Globus pallidus (tissue), 1 donor: ENCODE results near the gene WDR86.

Source experiments
- DNase-seq: peaks from one replicate; pipeline ENCODE4 v3.0.0-alpha.2; 2015; ENCODE audit warnings: low spot score

WDR86 gene

DNA sequence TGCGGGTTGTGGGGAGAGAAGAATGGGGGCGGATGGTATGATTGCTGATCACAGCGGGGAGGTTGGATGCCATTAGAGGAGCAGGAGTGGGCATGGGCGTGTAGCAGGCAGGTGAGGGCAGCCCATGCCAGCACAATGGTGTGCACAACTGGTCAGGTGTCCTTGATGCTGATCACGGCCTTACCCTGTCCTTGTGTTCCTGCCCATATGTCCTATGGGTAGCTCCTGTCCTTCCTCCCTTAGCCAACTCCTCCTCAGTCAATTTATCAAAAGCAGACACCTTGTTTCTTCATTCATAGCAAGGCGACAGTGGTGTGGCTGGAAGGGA, 30.7 kb downstream of the WDR86 start:
- no peak for DNase-seq

DNA sequence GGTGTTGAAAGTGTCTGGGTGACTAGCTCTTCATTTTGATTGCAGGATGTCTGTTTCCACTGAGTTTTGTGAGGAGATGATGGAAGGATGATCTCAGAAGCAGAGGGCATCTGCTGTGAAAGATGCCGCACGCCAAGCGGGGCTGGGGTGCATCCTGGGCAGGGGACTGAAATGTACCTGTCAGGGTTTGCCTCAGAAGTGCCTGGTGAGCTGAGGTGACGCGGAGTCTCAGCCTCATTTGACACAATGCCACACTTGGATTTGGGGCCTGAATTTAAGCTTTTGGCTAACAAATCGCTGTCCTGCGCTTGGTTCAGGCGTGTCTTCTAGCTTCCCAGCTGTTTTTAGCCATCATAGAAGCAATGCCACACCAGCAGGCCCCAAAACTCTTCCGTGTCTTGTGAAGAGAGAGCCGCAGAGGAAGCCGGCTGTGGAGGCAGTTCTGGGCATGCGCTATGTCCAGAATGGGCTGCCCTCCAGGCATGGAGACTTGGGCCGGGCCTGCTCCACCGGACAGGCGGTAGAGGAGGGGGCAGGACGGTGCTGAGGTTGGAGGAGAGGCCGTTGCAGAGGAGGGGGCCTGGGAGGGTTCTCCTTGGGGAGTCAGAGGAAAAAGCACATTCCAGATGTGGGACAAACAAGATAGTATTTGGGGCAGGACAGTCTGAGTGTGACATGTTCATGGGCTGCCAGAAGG, 31.2 kb downstream of the WDR86 start:
- DNase-seq, result no peak

DNA sequence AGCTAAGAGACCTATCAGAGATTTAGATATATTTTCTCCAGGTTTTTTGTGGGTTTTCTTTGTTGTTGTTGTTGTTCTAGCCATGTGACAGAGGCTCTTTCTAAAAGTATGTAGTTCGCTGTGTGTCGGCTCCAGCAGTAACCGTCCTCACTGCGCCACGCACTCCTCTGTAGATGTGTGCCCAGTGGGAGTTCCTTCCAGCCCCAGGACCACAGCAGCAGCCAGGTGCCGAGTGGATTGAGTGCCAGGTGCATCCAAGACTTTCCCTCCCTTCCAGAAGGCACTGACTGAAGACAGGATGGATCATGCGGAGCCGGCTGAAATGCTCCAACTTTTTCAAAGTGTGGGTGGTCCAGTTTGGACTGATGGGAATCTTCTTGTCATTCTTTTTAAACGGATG, 31.8 kb downstream of the WDR86 start:
- no peak for DNase-seq

DNA sequence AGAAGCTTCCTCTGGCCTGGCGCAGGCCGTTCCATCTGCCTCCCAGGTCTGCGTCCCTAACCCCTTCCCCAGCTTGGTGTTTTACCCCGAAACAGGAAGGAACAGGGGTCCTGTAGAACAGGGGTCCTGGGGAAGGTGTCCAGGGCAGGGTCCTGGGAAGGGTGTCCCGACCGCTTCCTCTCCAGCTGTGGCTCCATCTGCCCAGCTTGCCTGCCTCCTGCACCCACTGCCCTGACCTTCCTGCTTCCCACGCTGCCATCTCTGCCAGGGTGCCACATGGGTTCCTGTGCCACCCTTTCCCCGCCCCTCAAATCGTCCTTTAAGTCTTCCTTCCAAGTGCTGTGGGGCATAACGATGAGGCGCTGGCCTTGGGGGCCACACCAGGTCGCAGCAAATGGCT, 32.4 kb downstream of the WDR86 start:
- DNase-seq, result no peak

DNA sequence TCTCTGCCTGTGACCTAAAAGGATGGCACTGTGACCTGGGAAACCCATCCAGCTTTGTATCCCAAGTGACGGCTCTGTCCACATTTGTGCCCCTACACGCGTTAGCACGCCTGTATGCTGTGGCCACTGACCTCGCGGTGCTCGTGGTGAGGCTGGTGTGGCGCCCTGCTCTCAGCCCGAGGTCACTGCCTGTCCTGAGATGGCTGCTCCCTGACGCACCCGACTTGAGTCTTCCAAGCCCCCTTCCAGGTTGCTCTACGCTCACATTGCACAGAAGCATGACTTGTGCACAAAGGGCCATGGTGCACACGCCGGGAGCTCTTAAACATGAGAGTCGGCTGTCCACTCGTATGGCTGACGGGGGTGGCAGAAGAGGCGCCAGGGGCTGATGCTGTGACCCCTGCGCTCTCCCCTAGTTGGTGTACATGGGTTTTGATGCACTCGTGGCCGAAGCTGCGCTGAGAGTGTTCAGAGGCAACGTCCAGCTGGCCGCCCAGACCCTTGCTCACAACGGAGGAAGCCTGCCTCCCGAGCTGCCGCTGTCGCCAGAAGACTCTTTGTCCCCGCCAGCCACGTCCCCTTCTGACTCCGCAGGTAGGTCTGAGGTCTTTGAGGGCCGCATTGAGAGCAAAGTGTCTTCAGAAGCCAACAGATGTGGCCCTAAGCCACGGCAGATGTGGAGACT, 33.5 kb downstream of the WDR86 start:
- DNase-seq, result no peak

DNA sequence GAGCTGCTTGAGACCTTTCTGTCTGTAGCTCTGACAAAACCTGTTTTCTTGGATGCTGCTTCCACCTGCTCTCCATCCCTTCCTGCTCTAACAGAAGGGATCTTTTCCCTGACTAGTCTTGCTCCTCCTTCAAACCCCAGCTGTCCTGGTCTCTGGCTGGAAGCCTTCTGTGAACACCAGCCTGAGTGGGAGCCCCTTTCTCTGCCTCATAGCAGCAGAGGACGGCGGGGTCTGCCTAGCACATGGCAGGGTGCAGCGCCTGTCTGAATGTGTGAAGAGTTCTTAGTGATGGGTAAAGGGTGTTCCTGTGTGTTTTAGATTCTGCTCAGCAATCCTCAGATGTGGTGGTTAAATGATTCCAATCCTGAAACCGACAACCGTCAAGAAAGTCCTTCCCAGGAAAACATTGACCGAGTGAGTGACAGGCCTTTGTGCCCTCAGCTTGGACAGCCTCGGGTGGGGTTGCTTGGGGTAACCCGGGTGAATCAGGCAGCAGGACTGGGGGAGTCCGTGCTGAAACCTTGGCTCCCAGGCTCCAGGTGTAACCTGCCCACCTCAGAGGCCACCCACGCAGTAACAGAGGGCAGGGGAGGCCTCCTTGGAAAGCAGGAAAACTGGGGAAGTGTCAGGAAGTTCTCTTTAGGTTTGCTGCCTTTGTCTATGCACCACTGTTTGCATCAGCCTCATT, 34.2 kb downstream of the WDR86 start:
- DNase-seq, result no peak

DNA sequence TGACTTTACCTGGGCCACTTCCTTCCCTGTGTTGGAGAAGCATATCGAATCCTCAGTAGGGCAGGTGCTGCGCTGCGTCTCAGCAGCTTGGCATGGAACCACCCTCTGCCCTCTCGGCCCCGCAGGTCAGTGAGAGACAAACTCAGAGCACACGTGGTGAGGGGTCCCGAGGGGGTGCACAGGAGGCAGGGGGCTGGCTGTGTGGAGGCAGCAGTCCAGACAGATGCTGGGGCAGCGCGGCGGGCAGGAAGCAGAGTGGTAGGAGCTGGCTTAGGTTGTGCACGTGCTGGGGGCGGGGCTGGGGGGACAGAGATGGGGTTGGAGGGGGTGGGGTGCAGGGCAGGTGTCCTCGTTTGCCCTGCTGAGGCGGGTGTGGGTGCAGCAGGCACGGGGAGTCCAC, 35.1 kb downstream of the WDR86 start:
- DNase-seq, result no peak

DNA sequence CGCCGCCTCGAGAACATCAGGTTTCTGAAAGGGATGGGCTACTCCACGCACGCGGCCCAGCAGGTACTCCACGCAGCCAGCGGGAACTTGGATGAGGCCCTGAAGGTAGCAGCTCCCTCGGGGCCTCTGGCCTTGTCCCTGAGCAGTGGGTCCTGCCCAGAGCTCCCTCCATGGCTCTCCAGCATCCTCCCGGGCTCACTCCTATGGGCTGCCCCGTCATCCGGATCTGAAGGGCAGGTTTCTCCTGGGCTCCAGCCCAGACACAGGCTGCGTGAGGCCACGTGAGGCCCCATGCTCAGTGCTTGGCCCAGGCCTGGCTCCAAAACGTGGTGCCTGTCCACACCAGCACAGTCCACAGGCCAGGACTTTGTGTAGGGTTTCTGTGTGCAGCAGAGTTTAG, 35.7 kb downstream of the WDR86 start:
- no peak for DNase-seq

DNA sequence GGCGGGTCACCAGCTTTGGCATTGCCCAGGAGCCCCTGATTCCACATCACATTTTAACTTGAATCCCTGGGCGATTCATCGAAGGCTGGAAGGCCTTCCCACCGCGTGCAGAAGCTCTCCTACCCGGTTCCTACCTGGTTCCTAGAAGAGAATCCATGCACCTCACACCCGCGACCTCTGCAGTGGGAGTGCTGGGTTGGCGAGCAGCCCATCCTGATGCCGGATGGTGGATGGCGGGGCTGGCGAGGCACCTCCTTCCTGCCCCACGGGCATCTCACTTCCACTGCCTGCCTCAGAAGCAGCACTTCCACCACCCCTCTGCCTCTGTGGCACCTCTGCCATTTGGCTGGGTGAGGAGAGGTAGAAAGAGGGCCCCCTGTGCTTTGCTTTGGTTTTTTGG, 36.2 kb downstream of the WDR86 start:
- DNase-seq, result no peak

DNA sequence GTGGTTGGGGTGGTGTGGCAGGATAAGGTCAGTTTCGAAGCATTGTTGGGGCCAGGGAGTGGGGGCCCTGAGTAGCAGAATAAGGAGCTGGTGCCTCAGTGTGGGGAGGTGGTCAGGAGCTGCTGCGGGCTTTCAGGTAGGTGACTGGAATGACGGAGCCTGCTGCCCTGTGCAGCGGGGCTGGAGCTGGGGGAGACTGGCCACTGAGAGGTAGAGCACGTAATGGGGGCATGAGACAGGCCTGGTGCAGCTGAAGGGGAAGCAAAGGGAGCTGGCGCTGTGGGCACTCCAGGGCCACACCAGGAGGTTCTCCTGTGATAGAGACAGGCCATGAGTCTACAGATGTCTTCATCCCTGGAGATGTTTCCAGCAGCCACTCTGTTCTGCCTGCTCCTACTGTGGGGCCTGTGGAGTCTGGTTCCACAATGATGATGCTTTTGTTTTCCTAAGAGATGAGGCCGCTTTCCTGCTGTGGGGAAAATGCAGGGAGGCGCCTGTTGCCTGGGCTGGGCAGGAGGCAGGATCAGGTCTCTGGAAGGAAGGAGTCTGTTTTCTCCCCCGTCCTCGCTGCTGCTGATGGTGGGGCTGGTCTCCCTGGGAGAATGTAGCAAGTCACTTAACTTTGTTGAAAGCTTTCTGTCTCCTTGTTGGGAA, 37.1 kb downstream of the WDR86 start:
- no peak for DNase-seq

DNA sequence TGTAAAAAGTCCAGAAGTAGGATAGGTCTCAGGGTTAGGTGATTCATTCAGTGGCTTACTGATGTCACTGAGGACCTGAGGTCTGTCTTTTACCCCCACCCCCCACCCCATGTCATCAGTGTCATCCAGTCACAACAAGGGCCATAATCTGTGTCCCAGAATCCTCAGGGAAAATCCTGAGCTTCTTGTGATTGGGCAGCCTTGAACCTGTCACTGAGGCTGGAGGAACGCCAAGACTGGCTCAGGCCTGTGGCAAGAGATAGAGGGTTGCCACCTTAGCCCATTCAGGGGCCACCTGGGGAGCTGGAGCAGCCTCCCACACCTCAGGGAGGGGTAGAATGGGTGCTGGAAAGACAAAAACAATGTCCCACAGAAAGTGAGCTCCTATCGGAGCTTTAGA, 38.6 kb downstream of the WDR86 start:
- DNase-seq, result no peak

DNA sequence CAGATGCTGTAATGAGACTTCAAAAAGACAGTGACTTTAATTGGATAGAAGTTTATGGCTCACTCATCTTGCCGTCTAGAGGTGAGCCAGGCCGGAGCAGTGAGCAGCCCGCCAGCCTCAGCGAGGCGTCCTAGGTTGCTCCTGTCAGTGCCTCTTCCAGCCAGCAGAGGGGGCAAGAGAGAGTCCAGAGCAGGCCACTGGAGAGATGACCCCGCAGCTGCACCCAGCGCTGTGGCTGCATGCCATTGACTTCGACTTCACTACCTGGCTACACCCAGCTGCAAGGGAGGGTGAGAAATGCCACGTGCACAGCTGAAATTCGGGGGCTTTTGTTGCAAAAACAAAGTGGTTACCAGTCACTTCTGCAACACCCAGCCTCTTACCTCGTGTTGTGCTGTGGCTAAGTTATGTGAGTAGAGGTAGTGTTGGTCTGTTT, 41.7 kb downstream of the WDR86 start:
- DNase-seq, result peak; percentile 68

DNA sequence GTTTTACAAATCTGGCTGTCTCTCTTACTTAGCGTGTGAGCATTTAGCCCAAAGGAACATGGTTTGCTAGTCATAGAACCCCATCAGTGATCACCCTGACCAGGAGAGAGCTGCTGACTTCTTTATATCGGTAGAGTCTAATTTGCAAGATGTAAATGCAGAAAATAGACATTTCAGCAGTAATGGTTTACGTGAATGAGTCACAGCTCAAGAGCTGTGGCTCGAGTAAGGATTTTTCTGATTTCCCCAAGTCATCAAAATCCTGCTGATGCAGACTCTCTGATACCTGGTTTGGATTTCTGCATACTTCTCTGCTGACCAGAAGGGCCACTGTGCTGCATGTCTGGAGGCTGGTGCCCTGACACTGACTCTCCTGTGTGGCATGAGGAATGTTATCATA, 42.6 kb downstream of the WDR86 start:
- DNase-seq, result no peak

DNA sequence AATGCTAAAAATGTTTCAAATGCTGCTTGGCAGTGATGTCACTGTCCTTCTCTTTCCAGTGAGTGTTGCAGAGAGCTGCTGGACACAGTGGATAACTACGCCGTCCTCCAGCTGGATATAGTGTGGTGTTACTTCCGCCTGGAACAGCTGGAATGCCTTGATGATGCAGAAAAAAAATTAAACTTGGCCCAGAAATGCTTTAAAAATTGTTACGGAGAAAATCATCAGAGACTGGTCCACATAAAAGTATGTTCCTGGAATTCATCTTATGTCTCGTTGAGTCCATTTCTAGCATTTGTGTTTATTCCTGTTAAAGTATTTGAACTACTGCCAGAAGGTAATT, 43.0 kb downstream of the WDR86 start:
- DNase-seq, result no peak

DNA sequence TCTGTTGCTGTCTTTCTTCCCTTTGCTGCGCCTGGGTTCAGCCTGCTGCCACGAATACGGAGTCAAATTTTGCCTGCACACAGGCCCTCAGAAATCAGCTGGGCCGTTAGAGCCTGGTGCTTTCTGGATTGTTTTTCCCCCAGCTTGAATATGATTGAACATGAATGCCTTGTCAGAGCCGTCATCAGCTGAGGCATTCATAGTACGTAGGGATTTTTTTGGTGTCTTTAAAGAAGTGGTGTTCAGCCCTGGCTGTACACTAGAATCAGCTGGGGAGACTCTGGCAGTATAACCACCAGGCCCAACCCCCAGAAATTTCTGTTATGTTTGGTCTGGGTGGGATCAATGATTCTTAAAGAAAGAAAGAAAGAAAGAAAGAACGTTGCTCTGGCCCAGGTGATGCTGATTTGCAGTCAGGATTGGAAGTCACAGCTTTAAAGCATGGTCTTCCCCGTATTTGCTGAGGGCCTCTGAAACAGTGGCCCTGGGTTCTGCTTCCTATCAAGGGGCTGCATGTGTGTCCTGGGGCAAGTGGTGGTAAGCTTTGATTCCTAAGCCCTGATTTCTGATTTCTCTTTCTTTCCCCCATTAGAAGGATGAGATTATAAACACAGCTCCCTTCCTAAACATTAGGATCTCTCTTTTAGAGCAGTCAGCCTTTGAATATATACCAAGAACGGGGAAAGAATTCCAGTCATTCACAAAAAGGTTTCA, 43.5 kb downstream of the WDR86 start:
- DNase-seq, result no peak

DNA sequence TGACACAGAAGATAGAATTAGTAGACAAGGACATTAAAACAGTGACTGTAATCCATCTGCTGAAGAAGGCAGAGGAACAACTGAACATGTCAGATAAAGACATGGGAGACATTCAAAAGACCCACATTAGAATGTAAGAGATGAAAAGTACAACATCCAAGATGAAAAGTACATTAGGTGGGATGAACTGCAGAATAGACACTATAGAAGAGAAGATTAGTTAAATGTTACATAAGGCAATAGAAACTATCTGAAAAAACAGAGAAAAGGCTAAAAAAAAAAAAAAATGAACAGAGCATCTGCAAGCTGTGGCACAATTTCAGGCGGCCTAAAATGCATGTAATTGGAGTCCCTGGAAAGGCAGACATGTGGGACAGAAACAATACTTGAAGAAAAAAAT, 46.7 kb downstream of the WDR86 start:
- DNase-seq, result no peak

DNA sequence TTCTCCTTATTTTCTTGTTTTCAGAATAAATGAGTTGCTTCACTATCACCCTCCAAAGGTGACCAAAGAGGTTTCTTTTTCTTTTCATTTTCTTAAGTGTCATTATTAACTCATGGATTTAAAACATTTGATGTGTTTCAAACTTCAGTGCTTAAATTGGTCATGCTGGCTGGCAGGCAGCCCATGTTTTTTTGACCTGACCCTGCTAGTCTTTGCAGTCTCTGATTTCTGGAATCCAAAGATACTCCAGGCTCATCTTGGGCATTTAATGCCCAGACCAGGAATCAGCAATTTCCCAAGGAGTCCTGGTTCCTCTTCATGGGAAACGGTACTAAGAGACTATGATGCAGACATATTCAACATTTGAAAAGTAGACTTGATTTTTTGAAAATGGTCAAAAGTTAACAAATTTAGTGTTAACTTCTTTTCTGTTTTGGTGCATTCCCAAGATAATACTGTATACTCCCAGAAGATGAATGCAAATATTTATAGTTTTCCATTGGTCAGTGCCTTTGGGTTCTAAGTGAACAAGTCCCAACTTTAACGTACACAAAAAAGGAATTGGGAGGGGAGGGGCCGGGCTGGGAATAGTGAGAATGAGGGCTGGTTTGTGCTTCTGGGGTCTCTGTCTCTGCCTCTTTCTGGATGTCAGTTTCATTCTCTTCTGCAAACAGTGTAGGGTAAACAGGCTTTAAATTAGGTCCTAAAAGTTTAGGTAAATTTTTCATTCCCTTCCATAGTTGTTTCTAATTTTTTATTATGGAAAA, 48.5 kb downstream of the WDR86 start:
- no peak for DNase-seq

DNA sequence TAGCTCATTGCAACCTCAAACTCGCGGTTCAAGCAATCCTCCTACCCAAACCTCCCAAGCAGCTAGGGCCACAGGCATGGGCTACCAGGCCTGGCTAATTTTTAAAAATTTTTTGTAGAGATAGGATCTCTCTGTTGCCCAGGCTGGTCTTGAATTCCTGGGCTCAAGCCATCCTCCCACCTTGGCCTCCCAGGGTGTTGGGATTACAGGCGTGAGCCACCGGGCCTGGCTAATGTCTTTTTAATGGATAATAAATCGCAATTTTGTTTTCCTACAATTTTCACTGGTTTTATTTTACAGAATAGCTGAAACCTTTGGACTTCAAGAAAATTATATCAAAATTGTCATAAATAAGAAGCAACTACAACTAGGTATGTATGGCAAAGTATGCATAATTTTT, 57.3 kb downstream of the WDR86 start:
- no peak for DNase-seq

DNA sequence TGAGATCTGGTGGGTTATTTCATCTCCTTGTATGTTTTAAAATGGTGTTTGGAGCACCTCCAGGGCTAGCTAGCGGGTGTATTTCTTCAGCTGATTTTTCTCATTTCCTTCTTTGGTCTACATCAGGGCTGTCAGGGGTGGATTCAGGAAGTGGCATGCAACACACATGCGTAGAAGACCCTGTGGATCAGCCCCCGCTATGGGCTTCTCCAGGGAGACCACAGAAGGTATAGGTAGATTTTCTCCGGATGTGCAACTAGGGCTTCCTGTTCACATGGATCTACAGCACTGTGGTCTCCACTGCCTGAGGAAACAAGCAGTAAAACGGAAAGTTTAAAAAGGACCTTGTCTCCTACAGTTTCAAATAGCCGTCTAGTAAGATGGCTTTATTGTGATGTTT, 57.9 kb downstream of the WDR86 start:
- DNase-seq, result no peak

DNA sequence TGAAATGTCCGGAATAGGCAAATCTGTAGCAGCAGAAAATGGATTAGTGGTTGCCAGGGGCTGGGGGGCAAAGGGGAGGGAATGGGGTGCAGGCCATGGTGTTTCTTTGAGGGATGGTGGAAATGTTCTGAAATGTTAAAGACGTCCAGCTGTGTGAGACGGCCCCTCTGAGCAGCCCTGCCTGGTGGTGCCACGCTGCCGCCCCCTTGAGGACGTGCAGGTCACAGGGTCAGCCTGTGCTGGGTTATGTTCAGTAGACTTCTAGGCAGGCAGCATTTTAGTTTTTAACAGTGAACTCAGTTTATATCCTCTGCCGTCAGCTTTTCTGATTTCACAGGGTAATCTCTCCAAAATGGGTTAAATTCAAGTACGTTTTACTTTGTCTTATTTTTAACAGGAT, 58.8 kb downstream of the WDR86 start:
- no peak for DNase-seq

DNA sequence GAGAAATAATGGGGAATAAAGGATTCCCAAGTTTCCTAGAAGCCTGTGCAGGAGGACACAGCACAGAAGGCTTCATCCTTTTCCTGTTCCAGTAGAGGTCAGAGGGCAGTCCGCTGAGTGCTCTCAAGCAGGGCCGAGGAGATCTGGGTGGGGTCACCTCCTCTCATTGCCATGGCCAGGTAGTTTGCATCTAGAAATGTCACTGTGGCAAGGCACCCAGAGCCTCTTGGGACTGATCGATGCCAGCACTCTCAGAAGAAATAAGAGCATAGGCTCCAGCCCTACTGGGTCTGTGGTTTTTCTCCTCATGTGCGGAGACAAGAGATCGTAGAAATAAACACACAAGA, 60.4 kb downstream of the WDR86 start:
- DNase-seq, result no peak

DNA sequence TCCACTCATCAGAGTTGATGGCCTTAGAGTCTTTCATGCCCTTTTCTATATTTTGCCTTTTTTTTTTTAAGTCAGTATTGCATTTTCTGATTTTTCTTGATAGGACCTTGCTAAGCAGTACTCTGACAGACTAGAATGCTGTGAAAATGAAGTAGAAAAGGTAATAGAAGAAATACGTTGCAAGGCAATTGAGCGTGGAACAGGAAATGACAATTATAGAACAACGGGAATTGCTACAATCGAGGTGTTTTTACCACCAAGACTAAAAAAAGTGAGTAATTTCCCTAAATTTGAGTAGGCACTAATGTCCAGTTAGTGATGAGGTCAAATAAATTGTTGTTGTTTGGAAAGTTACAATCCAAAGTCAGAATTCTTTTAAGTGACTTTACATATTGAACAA, 60.9 kb downstream of the WDR86 start:
- DNase-seq, result no peak
